ENCODE data around the gene CKAP2L.

CKAP2L gene

DNA sequence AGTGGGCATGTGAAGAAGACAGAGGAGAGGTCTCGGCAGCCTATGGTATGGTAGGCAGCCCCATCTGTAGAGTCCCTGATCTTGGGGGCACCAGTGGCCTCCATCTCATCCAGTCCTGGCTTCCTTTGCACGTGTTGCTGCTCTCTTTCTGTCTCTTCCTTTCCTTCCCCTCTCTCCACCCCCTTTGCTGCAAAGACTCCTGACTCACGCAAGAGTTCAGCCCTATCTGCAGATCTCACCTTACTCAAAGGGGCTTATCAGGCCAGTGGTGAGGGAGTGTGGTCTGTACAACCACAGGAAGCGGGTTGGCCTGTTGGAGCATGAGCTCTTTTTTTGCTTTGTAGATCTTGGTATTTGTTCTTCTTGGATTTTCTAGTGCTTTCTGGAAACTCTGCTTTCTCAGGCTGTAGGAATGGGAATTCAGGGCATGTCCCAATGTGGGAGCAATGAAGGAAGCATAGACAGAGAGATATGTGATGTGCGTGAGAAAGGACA is 58.2 kb downstream of the CKAP2L start:
- DNase-seq = no peak

DNA sequence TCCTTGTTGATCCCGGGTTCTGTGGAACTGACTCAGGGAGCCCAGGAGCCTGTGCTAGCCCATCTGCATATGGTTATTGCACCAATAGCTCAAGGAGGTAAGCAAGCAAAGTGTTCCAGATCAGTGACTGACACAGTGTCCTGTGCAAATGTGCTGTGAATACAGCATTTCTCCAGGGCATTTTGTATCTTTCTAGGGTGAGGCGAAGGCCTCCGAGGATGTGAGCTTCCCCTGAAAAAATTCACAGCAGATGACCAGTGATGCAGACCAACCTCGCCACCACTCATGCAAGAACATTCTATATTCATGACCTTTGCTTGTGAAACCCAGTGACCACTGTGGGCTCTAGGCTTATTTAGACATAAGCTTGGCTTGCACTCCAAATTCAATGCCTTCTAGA is 58.8 kb downstream of the CKAP2L start:
- no peak for DNase-seq

DNA sequence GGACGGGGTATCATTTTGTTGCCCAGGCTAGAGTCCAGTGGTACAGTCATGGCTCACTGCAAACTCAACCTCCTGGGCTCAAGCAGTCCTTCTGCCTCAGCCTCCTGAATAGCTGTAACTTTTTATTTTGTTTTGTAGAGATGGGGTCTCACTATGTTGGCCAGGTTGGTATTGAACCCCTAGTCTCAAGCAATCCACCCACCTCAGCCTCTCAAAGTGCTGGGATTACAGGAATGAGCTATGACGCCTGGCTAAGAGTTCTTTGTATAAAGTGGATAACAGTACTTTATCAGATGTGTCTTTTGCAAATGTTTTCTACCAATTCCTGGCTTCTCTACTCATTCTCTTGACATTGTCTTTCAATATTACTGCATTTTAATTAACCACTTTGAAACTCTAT is 60.7 kb downstream of the CKAP2L start:
- DNase-seq = no peak

DNA sequence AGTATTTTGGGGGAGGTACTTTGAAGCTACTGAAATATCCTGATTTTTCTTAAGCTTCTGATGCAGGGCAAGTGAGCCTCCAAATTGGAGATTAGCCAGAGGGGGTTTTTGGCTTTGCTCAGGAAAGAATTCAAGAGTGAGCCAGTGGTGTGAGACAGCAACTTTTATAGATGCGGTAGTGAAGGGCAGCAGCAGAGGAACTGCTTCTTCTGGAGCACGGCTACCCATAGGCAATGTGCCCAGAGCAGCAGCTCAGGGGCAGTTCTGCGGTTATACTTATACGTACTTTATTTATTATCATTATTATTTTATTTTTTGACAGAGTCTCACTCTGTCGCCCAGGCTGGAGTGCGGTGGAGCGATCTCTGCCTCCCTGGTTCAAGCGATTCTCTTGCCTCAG is 63.4 kb downstream of the CKAP2L start:
- no peak for DNase-seq

DNA sequence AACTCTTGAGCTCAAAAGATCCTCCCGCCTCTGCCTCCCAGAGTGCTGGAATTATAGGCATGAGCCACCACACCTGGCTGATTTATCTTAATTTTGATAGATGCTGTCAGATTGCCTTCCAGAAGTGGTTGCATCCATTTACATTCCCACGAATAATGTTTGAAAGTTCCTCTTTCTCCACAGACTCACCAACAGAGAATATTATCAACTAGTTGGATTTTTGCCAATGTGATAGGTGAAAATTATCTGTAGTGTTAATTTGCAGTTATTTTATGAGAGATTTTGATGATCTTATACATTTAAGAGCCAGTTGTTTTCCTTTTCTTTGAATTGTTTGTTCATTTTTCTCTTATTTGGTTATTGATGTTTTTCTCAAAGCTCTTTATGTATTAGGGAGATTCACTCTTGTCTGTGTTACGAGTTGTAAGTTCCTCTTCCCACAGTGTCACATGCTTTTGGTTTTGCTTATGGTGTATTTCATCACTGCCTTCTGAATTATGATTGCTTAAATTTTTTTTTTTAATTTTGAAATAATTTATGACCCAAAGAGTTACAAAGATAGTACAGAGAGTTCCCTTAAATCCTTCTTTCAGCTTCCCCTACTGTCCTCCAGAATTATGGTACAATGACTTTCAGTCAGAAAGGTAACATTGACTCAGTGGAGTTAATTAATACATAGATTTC is 64.3 kb downstream of the CKAP2L start:
- DNase-seq = no peak

DNA sequence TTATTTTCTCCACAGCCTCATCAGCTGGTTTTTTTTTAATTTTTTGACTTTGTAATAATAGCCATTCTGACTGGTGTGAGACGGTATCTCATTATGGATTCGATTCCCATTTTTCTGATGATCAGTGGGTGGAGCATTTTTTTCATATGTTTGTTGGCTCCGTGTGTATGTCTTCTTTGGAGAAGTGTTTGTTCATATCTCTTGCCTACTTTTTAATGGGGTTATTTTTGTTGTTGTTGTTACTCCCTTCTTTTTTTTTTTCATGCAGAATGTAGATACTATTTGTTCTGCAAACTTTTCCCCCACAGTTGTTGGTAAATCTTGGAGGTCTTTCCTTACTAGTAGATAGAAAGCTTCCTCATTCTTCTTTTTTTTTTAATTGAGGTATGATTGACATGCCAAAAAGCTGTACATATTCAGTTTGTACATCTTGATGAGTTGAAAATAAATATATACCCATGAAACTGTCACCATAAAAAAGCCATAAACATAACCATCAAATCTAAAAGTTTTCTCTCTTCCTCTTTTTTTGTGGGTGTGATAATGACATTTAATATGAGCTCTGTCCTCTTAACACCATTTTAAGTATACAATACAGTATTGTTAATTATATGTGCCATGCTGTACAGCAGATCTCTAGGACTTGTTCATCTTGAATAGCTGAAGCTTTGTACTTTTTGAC is 65.4 kb downstream of the CKAP2L start:
- DNase-seq = no peak

DNA sequence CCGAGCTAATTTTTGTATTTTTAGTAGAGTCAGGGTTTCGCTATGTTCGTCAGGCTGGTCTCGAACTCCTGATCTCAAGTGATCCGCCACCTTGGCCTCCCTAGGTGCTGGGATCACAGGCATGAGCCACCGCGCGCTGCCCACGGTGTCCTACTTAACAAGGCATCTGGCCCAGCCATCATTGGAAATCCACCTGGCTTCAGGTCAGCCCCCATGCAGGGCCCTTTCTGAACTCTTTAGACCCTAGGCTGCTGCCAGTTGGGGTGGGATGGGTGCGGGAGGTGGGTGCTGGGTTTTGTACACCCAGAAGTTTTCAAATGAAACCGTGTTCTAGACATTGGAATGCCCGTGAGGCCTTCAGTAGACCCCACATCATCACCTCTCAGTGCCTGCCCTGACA is 70.2 kb downstream of the CKAP2L start:
- no peak for DNase-seq

DNA sequence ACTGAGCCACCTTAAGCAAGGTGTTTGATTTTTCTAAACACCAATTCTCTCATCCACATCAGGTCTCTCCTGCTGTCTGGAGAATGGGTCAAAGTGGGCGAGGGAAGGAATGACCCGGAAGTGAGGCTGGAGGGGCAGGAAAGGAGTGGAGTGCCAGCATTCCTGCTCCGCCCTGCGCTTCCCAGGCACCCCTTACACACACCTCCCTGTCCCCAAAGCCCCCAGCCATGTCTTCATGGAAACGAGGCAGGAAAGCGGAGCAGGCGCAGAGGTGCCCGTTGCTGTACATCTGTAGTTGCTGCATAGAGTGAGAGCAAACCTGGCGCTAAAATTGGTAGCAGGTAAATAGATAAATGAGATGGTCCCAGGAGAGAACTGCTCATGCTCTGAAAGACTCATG is 70.8 kb downstream of the CKAP2L start:
- DNase-seq = no peak

DNA sequence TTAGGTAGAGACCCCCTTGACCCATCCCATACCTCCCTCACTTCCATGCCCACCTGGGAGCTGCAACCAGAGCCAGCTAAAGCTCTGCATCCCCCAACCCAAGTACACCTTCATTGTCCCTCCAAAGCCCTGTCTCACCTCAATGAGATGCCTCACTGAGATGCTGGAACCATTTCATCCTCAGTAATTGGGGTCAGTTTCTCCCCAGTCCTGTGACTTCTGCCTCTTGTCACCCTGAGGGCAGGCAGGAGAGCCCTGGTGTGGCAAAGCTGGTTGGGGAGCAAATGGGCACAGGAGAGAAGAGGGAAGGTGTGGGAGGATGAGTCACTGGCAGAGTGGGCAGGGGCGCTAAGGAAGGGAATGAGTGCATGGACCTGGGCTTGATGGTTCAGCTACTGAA is 71.5 kb downstream of the CKAP2L start:
- no peak for DNase-seq

DNA sequence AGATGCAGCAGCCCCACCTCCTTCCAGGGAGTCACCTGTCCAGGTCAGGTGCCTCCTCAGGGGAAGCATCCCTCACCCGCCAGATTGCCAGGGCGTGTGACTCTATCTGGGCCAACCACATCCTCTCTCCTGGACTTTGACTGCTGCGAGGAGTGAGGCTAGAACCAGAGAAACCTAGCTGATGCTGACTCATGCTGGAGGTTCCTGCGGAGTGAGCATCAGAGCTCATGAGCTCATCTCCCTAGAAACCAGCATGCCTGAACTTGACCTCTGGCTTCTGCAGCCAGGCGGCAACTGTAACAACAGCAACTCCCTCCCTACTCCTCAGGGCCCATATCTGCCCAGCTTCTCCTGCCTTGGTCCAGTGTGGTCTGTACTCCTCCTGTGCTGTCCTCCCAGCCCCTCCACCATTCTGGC is 71.9 kb downstream of the CKAP2L start:
- no peak for DNase-seq

DNA sequence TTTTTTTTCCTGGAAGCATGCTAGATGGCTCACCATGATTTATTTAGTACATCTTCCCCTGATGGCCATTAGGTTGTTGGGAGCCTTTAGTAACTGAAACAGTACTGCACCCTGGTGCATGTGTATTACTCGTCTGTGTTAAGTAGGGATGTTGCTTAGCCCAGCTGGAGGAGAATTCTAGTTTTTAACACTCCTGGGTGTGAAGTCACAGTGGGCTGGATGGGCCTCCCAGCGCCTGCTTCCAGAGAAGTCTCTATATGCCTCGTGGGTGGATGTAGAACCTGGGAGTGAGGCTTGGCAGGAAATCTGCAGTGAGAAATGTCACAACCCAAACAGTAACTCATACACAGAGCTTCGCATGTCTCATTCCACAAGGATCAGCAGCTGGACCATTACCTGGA is 72.5 kb downstream of the CKAP2L start:
- DNase-seq = no peak

DNA sequence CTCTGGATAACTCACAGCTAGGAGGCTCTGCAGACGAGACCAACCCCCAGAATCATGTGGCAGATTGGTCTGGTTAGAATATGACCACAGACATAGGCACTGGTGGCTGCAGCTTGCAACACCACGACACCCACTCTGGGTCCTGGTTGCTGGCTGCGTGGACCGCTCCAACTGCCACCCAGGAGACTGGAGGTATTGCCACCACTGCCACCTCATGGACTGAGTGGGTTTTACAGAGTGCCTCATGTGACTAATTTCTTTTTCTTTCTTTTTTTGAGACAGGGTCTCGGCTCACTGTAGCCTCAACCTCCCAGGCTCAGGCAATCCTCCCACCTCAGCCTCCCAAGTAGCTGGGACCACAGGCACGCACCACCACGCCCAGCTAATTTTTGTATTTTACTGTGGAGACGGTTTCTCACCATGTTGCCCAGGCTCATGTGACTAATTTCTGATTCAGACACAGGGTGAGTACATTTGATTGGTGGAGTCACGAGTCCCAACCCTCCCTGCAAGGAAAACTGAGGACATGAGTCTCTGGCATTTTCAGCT is 73.5 kb downstream of the CKAP2L start:
- DNase-seq = peak; percentile 76

DNA sequence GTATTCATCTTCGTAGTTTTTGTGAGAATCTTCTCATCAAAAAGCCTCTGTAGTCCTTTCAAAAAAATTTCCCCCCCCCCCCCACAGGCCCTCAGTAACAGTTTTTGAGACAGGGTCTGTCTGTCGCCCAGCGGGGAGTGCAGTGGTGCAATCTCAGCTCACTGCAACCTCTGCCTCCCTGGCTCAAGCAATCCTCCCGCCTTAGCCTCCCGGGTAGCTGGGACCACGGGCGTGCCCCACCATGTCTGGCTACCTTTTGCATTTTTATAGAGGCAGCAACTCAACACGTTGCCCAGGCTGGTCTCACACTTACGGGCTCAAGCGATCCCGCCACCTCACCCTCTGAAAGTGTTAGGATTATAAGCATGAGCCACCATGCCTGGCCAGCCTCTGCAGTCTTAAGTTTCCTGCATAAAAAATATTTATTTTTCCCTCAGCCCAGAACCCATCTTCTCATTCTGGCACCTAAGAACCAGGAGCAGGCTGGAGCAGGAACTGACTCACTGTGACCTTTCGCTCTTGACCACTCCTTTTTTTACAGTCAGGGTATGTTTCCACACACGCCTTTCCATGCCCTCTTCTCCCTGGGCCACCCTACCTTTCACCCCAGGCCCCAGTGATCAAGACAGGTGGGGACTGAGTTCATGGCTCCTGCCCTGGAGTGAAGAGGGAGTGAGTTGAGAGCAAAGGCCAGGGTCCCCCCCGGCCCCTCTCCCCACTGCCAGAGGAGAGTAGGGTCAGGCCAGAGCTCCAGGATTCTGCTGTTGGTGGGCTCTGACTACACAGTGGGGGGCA is 76.1 kb downstream of the CKAP2L start:
- DNase-seq = no peak

DNA sequence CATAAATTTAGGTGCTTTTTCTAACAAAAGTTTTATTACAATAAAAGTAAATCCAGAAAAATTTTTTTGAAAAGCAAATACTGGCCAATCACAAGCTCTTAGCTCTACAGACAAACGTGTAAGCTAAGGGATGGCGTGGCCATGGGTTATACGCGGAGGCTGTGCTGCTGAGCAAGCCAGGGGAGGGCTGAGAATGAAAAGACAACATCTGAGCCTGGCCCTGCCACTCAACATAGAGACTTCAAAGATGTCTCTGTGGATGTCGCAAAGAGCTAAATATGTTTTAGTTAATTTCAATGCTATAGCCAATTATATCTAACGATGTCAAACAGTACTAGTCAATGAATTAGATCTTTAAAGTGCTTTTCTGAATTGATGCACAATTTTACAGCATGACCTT is 76.9 kb downstream of the CKAP2L start:
- DNase-seq = no peak
